ENCODE measurements around the gene KRTAP20-2. TPM values are rescaled to one million over a fixed set of nuclear protein-coding genes. Genes with fewer than 3 reads are reported as not detected.

Gene KRTAP20-2
- not detected in 2 replicates for total RNA-seq

DNA sequence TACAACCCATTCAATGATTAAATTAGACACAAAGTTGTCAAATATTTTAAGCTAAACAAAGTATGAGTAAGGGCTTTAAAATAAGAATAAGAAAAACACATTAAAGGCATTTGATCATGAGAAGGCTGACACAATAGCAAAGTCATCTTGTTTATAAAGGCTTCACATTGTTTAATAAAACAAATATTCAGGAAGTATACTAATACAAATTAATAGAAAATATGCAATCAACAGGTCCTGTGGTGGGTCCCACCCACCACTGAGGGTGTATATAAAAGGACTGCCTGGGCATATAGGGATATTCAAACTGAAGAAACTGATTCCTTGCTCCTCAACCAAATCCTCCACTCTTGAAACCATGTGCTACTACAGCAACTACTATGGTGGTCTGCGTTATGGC is at the start of gene KRTAP20-2:
KRTAP20-2 (plus strand) TSS at position 301 of the 400 bp plus-strand sequence; CDS start at position 359, 58 bp downstream.

DNA sequence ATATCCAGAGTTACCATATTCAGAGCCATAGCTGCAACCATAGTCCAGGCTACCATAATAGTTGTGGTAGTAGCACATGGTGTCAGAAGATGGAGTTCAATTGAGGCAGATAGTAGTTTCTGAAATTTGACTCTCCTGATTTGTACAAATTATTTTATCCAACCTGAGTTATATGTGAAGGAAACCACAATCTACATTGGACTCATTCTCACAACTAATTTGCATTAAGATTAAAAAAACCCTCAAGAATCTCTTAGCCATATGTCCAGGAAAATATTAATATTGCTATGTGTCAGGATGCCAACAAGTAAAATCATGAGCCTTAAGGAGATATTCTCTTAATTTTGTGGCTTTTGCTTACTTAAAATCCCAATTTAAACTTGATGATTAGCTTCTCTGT is 44.7 kb upstream of the KRTAP20-2 start, which contains the start of gene KRTAP22-2:
KRTAP22-2 (minus strand) TSS at position 101 of the 400 bp plus-strand sequence.

DNA sequence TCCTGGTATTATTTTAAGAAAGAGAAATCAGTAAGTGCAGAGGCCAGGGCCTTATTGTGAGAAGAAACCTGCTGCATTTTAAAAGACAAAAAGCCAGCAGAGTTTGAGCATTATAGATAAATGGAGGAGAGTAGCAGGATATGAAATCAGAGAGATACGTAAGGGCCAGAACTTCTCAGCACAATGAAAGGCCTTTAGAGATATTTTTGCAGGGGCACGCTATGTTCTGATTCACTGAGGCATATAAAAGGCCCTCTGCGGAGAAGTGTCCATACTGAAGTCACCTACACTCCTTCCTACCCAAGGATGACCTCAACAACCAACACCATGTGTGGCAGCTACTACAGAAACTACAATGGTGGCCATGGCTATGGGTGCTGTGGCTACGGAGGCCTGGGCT is 42.9 kb upstream of the KRTAP20-2 start, which contains the start of gene KRTAP6-3:
KRTAP6-3 (plus strand) TSS at position 301 of the 400 bp plus-strand sequence; CDS start at position 307, 6 bp downstream.

DNA sequence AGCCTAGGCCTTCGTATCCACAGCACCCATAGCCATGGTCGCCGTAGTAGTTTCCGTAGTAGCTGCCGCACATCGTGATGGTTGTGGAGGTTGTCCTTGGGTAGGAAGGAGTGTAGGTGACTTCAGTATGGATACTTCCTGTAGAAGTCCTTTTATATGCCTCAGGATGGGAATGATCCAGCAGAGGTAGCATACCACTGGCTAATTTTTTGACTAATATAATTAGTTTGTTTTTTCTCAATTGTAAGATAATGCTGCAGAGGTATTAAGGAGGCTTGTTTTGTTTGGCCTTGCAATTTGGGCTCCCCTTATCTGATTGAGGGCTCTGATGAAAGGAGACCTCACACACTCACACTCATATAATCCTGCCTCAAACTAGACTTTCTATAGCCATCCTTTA is 36.2 kb upstream of the KRTAP20-2 start, which contains the start of gene KRTAP6-2:
KRTAP6-2 (minus strand) TSS at position 101 of the 400 bp plus-strand sequence; CDS start at position 73, 28 bp downstream.

DNA sequence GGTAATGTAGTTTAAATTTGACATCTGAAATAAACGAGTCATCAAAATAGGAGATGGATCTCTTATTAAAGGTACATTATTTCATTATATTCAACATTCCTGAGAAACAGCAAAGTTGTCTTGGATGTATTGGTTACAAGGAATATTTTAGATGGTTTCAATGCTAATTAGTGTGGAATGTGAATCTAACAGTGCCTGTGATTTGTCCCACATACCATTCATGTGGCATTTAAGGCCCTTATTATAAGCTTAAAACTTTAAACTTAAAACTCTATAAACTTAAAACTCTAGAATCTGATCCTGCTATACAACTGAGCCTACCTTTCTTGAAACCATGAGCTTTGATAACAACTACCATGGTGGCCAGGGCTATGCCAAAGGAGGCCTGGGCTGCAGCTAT is 34.2 kb upstream of the KRTAP20-2 start, which contains the start of gene KRTAP22-1:
KRTAP22-1 (plus strand) TSS at position 301 of the 400 bp plus-strand sequence.

DNA sequence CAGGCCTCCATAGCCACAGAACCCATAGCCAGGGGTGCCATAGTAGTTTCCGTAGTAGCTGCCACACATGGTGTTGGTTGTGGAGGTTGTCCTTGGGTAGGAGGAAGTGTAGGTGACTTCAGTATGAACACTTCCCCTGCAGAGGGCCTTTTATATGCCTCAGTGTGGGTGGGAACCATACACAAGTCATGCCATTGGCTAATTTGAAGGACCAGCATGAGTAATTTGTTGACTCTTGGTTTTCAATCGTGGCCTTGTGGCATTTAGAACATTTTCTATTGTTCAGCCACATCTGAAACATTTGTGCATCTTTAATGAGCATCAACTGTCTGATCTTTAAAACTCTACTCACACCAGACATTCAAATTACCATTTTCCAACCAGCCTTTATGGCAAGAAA is 21.2 kb upstream of the KRTAP20-2 start, which contains the start of gene KRTAP6-1:
KRTAP6-1 (minus strand) TSS at position 95 of the 400 bp plus-strand sequence; CDS start at position 69, 26 bp downstream.

DNA sequence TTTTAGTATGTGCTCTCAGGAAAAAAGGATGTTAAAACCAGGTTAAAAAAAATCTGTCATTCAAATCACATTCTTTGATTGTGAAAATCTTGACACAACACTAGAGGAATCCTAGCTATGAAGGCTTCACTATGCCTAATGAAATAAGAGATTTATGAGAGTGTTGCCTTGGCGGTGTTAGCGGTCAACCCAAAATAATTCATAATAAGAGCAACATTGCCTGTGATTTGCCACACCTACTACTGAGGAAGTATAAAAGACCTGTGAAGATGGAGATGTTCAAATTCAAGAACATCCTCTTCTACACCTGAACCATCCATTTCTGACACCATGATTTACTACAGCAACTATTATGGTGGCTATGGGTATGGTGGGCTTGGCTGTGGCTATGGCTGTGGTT is 18.9 kb upstream of the KRTAP20-2 start, which contains the start of gene KRTAP20-1:
KRTAP20-1 (plus strand) TSS at position 301 of the 400 bp plus-strand sequence; CDS start at position 331, 30 bp downstream.

DNA sequence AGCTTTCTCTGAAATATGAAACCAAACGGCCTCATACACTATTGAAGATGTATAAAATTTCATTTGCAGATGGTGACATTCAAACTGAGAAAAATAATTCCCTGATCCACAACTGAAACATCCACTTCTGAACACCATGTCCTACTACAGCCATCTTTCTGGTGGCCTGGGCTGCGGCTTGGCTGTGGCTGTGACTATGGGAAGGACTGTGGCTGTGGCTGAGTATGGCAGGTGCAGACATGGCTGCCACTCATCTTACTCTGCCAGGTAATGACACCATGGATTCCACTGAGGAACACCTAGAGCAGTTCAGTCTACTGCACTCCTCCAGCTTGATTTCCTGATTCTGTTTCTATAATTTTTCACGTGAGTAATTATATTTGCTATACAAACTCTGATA is 14.5 kb upstream of the KRTAP20-2 start, which contains the start of gene KRTAP20-4:
KRTAP20-4 (plus strand) TSS at position 106 of the 400 bp plus-strand sequence.

DNA sequence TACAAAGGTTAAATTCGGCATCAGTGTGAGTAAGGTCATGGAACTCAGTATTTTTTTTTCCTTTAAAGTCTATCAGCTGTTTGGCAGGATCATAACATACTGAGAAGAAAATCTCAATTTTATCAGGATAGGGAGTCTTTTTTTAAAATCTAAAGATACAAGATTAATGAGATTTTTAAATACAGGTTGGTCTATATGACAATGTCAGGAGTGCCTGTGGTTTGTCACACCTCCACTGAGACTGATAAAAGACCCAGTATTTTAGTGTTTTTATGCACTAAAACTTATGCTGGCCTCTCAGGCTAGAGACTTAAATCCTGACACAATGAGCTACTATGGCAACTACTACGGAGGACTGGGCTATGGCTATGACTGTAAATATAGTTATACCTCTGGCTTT is 7.6 kb downstream of the KRTAP20-2 start, which contains the start of gene KRTAP20-3:
KRTAP20-3 (plus strand) TSS at position 301 of the 400 bp plus-strand sequence.

Small RNAs within 50 kb of the gene (small RNA-seq; reads per million reads assigned to genes)
- gene KRTAP20-1 (not detected), gene KRTAP20-3 (not detected), gene KRTAP20-4 (not detected), gene KRTAP22-1 (not detected), gene KRTAP22-2 (not detected)

Other genes with a start within 250 kb of the KRTAP20-2 start
- gene KRTAP13-1, start 239.2 kb upstream of the KRTAP20-2 start, total RNA-seq, result not detected in 2 replicates
- gene KRTAP13-3, start 209.3 kb upstream of the KRTAP20-2 start, total RNA-seq, result not detected in 2 replicates
- not detected in 2 replicates for gene KRTAP13-4, start 205.0 kb upstream of the KRTAP20-2 start, total RNA-seq
- gene KRTAP15-1, start 194.9 kb upstream of the KRTAP20-2 start, total RNA-seq, result not detected in 2 replicates
- gene KRTAP19-1, start 154.8 kb upstream of the KRTAP20-2 start, total RNA-seq, result not detected in 2 replicates
- not detected in 2 replicates for gene KRTAP19-2, start 147.8 kb upstream of the KRTAP20-2 start, total RNA-seq
- not detected in 2 replicates for gene KRTAP19-3, start 143.2 kb upstream of the KRTAP20-2 start, total RNA-seq
- not detected in 2 replicates for gene KRTAP19-4, start 138.0 kb upstream of the KRTAP20-2 start, total RNA-seq
- gene KRTAP19-5, start 133.1 kb upstream of the KRTAP20-2 start, total RNA-seq, result not detected in 2 replicates
- not detected in 2 replicates for gene KRTAP19-6, start 93.3 kb upstream of the KRTAP20-2 start, total RNA-seq
- gene KRTAP19-7, start 73.9 kb upstream of the KRTAP20-2 start, total RNA-seq, result not detected in 2 replicates
- not detected in 2 replicates for gene KRTAP22-2, start 44.8 kb upstream of the KRTAP20-2 start, total RNA-seq
- gene KRTAP6-3, start 42.8 kb upstream of the KRTAP20-2 start, total RNA-seq, result not detected in 2 replicates
- gene KRTAP6-2, start 36.3 kb upstream of the KRTAP20-2 start, total RNA-seq, result not detected in 2 replicates
- gene KRTAP22-1, start 34.1 kb upstream of the KRTAP20-2 start, total RNA-seq, result not detected in 2 replicates
- gene KRTAP6-1, start 21.3 kb upstream of the KRTAP20-2 start, total RNA-seq, result not detected in 2 replicates
- gene KRTAP20-1, start 18.8 kb upstream of the KRTAP20-2 start, total RNA-seq, result not detected in 2 replicates
- not detected in 2 replicates for gene KRTAP20-4, start 14.6 kb upstream of the KRTAP20-2 start, total RNA-seq
- not detected in 2 replicates for gene KRTAP20-3, start 7.7 kb downstream of the KRTAP20-2 start, total RNA-seq
- not detected in 2 replicates for gene KRTAP21-3, start 83.6 kb downstream of the KRTAP20-2 start, total RNA-seq
- 1.3 TPM in 1 of 2 replicates, not detected in the other for gene KRTAP21-2, start 112.1 kb downstream of the KRTAP20-2 start, total RNA-seq
- not detected in 2 replicates for gene KRTAP21-1, start 120.2 kb downstream of the KRTAP20-2 start, total RNA-seq
- gene KRTAP8-1, start 178.1 kb downstream of the KRTAP20-2 start, total RNA-seq, result not detected in 2 replicates
- gene KRTAP7-1, start 194.6 kb downstream of the KRTAP20-2 start, total RNA-seq, result not detected in 2 replicates
- not detected in 2 replicates for gene KRTAP11-1, start 246.4 kb downstream of the KRTAP20-2 start, total RNA-seq